B cell (primary cell): ENCODE results near the gene SNRNP70. TPM values are rescaled to one million over a fixed set of nuclear protein-coding genes. Genes with fewer than 3 reads are reported as not detected.

ENCODE experiments used
- ATAC-seq: fragments of 200-7000 bp; cut with Tn5 transposase; one replicate; pipeline ENCODE4 v1.10.0; 2021; ENCODE audit warnings: low read depth, mild to moderate bottlenecking, moderate number of reproducible peaks, moderate library complexity
- CTCF ChIA-PET: fragments of 350-600 bp; sonication (Branson Sonifier 250); formaldehyde crosslinking; loops from one replicate; lab custom pipeline; 2021; ENCODE audit warnings: antibody characterized with exemption, inconsistent platforms; lab: Charles Lee
- POLR2A ChIA-PET: fragments of 350-600 bp; sonication (Branson Sonifier 250); formaldehyde crosslinking; loops from one replicate; lab custom pipeline; 2021; ENCODE audit warnings: antibody characterized with exemption; lab: Charles Lee
- DNase-seq: peaks from one replicate; pipeline ENCODE4 v3.0.0; 2013
- H2AFZ ChIP-seq: 2 replicates; pipeline ENCODE4 v1.6.1; 2012; ENCODE audit warnings: mild to moderate bottlenecking, low read depth, low read length; ENCODE audit not compliant: insufficient read depth, poor library complexity, severe bottlenecking
- H3K27ac ChIP-seq, 2 donors: 1 replicate in 1 of 2; 2 replicates in 1 of 2; pipeline ENCODE4 v1.5.1; 2012 to 2013; ENCODE audit warnings: low read length in 2 of 2, mild to moderate bottlenecking in 2 of 2, moderate library complexity in 1 of 2
- H3K27me3 ChIP-seq, 4 experiments: fragments of 200-600 bp in 1 of 4; sonication (generic) in 1 of 4; replicated peaks in 1 of 4; 1 replicate in 2 of 4; 2 replicates in 2 of 4; pipeline versions ENCODE4 v1.6.1 to v1.7.0; 2013 to 2016; ENCODE audit warnings: low read length in 3 of 4, mild to moderate bottlenecking in 2 of 4, mixed read lengths in 1 of 4, moderate library complexity in 1 of 4; ENCODE audit not compliant: insufficient read depth in 4 of 4, control insufficient read depth in 3 of 4; ENCODE audit errors: control extremely low read depth in 1 of 4
- H3K36me3 ChIP-seq, 2 experiments: replicated peaks in 1 of 2; 1 replicate in 1 of 2; 2 replicates in 1 of 2; pipeline versions ENCODE4 v1.6.1 to v1.7.1; 2013; ENCODE audit warnings: low read length in 1 of 2; ENCODE audit not compliant: insufficient read depth in 2 of 2, control insufficient read depth in 1 of 2; ENCODE audit errors: control extremely low read depth in 1 of 2, extremely low read depth in 1 of 2
- H3K4me1 ChIP-seq, 2 donors: fragments of 200-600 bp in 1 of 2; sonication (generic) in 1 of 2; 1 replicate in 1 of 2; 2 replicates in 1 of 2; pipeline versions ENCODE4 v1.5.1 to v1.6.1; 2013 to 2017; ENCODE audit warnings: low read length in 2 of 2; ENCODE audit not compliant: control insufficient read depth in 2 of 2, insufficient read depth in 2 of 2
- H3K4me2 ChIP-seq: replicated peaks from 2 replicates; pipeline ENCODE3; 2012; ENCODE audit warnings: mild to moderate bottlenecking, low read depth, low read length; ENCODE audit not compliant: poor library complexity, severe bottlenecking
- H3K4me3 ChIP-seq, 5 experiments: fragments of 200-600 bp in 1 of 5; sonication (generic) in 1 of 5; 1 replicate in 3 of 5; 2 replicates in 2 of 5; pipeline versions ENCODE4 v1.5.1 to v1.7.0; 2011 to 2016; ENCODE audit warnings: low read length in 4 of 5, mild to moderate bottlenecking in 4 of 5, low read depth in 2 of 5, control low read depth in 1 of 5, moderate library complexity in 1 of 5; ENCODE audit not compliant: insufficient read depth in 1 of 5; ENCODE audit errors: control extremely low read depth in 1 of 5, extremely low read depth in 1 of 5
- H3K79me2 ChIP-seq: fragments of 200-600 bp; sonication (generic); one replicate; pipeline ENCODE4 v1.6.0; 2016; ENCODE audit warnings: low read length; ENCODE audit not compliant: control insufficient read depth, insufficient read depth
- H3K9ac ChIP-seq: fragments of 200-600 bp; sonication (generic); 2 replicates; pipeline ENCODE4 v1.6.1; 2017; ENCODE audit warnings: mild to moderate bottlenecking, low read length, moderate library complexity
- H3K9me3 ChIP-seq, 3 donors: one replicate each; pipeline versions ENCODE4 v1.6.1 to v1.7.1; 2013; ENCODE audit warnings: low read length in 2 of 3; ENCODE audit not compliant: control insufficient read depth in 2 of 3, insufficient read depth in 1 of 3; ENCODE audit errors: control extremely low read depth in 1 of 3
- H4K20me1 ChIP-seq: 2 replicates; pipeline ENCODE4 v1.6.0; 2012; ENCODE audit warnings: mild to moderate bottlenecking, low read length; ENCODE audit not compliant: insufficient read depth, control insufficient read depth, poor library complexity, severe bottlenecking
- H3K27ac Mint-ChIP-seq: one replicate; pipeline ENCODE4 v1.8.0; 2021; ENCODE audit warnings: mixed read lengths
- H3K27me3 Mint-ChIP-seq: one replicate; pipeline ENCODE4 v1.8.0; 2021; ENCODE audit warnings: mixed read lengths
- H3K4me1 Mint-ChIP-seq: one replicate; pipeline ENCODE4 v1.8.0; 2021; ENCODE audit warnings: mixed read lengths
- H3K4me3 Mint-ChIP-seq: one replicate; pipeline ENCODE4 v1.8.0; 2021; ENCODE audit warnings: mixed read lengths
- H3K9me3 Mint-ChIP-seq: one replicate; pipeline ENCODE4 v1.8.0; 2022; ENCODE audit warnings: mixed read lengths; ENCODE audit not compliant: insufficient read depth
- CTCF ChIP-seq: fragments of 200-600 bp; IDR thresholded peaks from one replicate; pipeline ENCODE4 v1.8.0; 2022; ENCODE audit warnings: antibody characterized with exemption, mild to moderate bottlenecking
- EZH2 ChIP-seq: IDR thresholded peaks from 2 replicates; pipeline ENCODE4 v1.6.1; 2012; ENCODE audit warnings: borderline replicate concordance, low read depth, mild to moderate bottlenecking, moderate library complexity, low read length; ENCODE audit not compliant: insufficient read depth, poor library complexity, severe bottlenecking
- WGBS: methylation state at CpG from one replicate; pipeline ENCODE4 v1.1.5; 2013; ENCODE audit warnings: missing lambda C conversion rate; ENCODE audit not compliant: insufficient coverage; 5-methylcytosine and 5-hydroxymethylcytosine counted together
- intact Hi-C: fragments of 100-400 bp; cut with micrococcal nuclease; formaldehyde crosslinking; loops from one replicate; pipeline ENCODE4 v1.10.0; 2022
- polyA plus RNA-seq: library from polyadenylated mRNA; depleted of rRNA; stranded (reverse); fragments of >200 nt; gene quantifications from 2 replicates; pipeline ENCODE4 v1.2.3, GENCODE V29; 2012
- total RNA-seq, 2 donors: library from RNA; stranded (reverse); fragments of 120-200 nt in 1 of 2; gene quantifications; 1 replicate in 1 of 2; 2 replicates in 1 of 2; pipeline versions ENCODE4 v1.2.3 to v1.2.4, GENCODE V29; 2013 to 2022

Gene SNRNP70
- total and polyA plus RNA-seq, 2 donors (not counting 1 experiment from before 2014, with no cell fraction given): 598 to 954 TPM

DNA sequence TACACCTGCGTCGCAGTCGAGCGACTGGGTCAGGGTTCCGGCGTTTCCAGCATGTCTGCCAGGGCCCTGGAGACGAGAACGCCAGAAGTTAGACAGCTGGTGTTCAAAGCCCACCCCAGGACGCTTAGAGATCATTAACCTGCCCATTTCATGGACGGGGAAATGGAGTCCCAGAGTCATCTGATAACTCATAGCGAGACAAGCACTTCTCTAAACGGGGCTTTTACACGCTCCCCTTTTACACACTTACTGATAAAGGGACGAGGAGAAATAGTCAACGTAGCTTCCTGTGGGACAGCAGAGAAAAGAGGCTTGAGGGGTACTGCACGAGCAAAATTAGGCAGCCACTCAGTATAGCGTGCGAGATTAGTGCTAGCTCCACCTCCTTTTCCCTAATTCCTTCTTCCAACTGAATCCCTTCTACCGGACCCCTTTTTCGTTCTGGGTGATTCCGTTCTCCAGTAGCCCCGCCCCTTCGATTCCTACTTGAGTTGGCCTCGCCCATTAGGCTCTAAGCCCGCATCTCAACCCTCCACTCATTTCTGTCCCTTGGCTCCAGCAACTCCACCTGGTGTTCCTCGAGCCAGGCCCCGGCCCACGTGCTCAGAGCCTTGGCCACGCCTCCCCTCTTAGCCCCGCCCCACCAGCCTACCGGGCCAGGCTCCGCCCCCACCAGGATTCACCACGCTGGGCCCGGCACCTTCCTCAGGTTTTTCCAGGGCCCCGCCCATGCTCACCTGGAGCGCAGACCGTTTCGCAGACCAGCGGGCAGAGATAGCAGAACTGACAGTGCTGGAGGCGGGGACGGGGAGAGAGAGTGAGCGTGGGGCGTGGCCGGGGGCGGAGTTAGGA is 66.2 kb downstream of the SNRNP70 start:
- Histone ChIP-seq H3K9ac (peak overlapping the region; percentile 78), H3K27me3 (peaks cover 0 to 73% (median 32%) of the 10 kb centered on the region in 4 experiments), H3K27ac (no peak overlapping the region), H3K9me3 (peaks cover 0 to 58% (median 7%) of the 10 kb centered on the region in 3 donors), H3K4me1 (peaks cover 36 to 39% of the 10 kb centered on the region in 2 donors), H3K4me2 (peak overlapping the region; percentile 97), H3K79me2 (no peaks in the 10 kb centered on the region), H3K4me3 (peak overlapping the region in 1 of 5 experiments; percentile 76), H3K36me3 (no peaks in the 10 kb centered on the region), H2AFZ (peak overlapping the region; percentile 74), H4K20me1 (no peaks in the 10 kb centered on the region)
- peaks cover 38% of the 10 kb centered on the region for H3K4me1 Mint-ChIP-seq
- H3K9me3 Mint-ChIP-seq: no peaks in the 10 kb centered on the region
- no peak for TF ChIP-seq EZH2
- TF ChIP-seq CTCF: no peak
- WGBS: 12% methylated on average over 32 of the region's 45 CpGs
- H3K27ac Mint-ChIP-seq: no peak overlapping the region
- DNase-seq (peak; percentile 65), ATAC-seq (peak; percentile 7)
- ChIA-PET POLR2A (interaction anchor here (0.6 to 1.1 kb wide), 3 partner anchors 34 to 502 kb away, joined by 3 to 8 read pairs (median 5); no protein-coding TSS in a partner anchor), CTCF (interaction anchor here (0.7 to 1.7 kb wide), 4 partner anchors 37 to 189 kb away, joined by 3 to 4 read pairs (median 4); partner anchors contain the start of gene LIN7B)
- intact Hi-C loops: no loop called here
- peaks cover 63% of the 10 kb centered on the region for H3K27me3 Mint-ChIP-seq
- peak overlapping the region; percentile 89 for H3K4me3 Mint-ChIP-seq

DNA sequence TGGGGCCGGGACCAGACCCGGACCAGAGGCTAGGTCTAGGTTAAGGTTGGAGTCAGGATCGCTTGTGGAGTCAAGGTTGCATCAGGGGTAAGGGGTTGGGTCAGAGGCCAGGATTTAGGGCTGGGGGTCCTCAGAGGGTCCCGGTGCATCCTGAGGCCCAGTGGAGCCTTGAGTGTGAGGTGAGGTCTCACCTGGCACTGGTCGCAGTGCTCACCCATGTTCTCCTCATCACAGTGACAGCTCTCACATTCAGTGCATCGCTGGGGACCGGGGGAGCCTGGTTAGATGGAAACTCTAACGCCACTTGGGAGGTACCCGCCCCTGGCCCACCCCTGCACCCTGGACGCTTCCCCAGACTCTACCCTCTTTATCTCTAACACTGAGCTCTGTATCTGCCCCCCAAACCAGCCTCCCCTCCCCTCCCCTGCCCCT is 66.9 kb downstream of the SNRNP70 start:
- CTCF ChIA-PET: interaction anchor here (1.4 to 1.7 kb wide), 2 partner anchors 45 to 46 kb away, joined by 3 to 4 read pairs; no protein-coding TSS in a partner anchor
- intact Hi-C loops: no loop called here
- peaks cover 36 to 39% of the 10 kb centered on the region in 2 donors for H3K4me1 ChIP-seq
- H3K79me2 ChIP-seq: no peaks in the 10 kb centered on the region
- no peak for DNase-seq
- H3K4me3 ChIP-seq: no peak overlapping the region
- peaks cover 0 to 58% (median 7%) of the 10 kb centered on the region in 3 donors for H3K9me3 ChIP-seq
- peaks cover 38% of the 10 kb centered on the region for H3K4me1 Mint-ChIP-seq
- TF ChIP-seq CTCF: no peak
- TF ChIP-seq EZH2: no peak
- no peak for ATAC-seq
- peaks cover 0 to 68% (median 31%) of the 10 kb centered on the region in 4 experiments for H3K27me3 ChIP-seq
- no peak overlapping the region for H3K27ac ChIP-seq
- H3K4me2 ChIP-seq: peak overlapping the region; percentile 97
- no peak overlapping the region for H3K27ac Mint-ChIP-seq
- no peak overlapping the region for H3K9ac ChIP-seq
- no peaks in the 10 kb centered on the region for H3K36me3 ChIP-seq
- no peaks in the 10 kb centered on the region for H3K9me3 Mint-ChIP-seq
- H3K4me3 Mint-ChIP-seq: peak overlapping the region; percentile 89
- peaks cover 59% of the 10 kb centered on the region for H3K27me3 Mint-ChIP-seq
- no peak overlapping the region for H2AFZ ChIP-seq
- H4K20me1 ChIP-seq: no peaks in the 10 kb centered on the region
- 30% methylated on average over 9 of the region's 10 CpGs for WGBS
- POLR2A ChIA-PET: interaction anchor here (0.6 to 0.7 kb wide), 2 partner anchors 35 to 58 kb away, joined by 3 to 8 read pairs; no protein-coding TSS in a partner anchor
